ENCODE measurements around the gene PTPRD.

PTPRD gene

GRCh38 chr9:8417341-8417740 lies 2195.5 kb downstream of the PTPRD start:
- H3K36me3 ChIP-seq (ENCODE audit: insufficient read depth, insufficient read length, low read length) = no peaks in the 10 kb centered on the region
- H3K4me1 ChIP-seq (ENCODE audit: insufficient read depth, insufficient read length) = no peaks in the 10 kb centered on the region
- no peaks in the 10 kb centered on the region for H3K27me3 ChIP-seq (ENCODE audit: insufficient read depth, insufficient read length)
- no peak overlapping the region for H3K9ac ChIP-seq (ENCODE audit: insufficient read length, low read depth)
- H3K9me3 ChIP-seq (ENCODE audit: insufficient read depth, low read length) = no peaks in the 10 kb centered on the region
- no peak overlapping the region for H3K4me3 ChIP-seq (ENCODE audit: insufficient read length, low read depth)
- DNase-seq (ENCODE audit: low read depth, low spot score) = no peak
- TF ChIP-seq SUZ12 (IDR thresholded peaks at IDR 0.05; ENCODE audit: extremely low read depth, insufficient read depth, insufficient read length) (no peak), YY1 (IDR thresholded peaks at IDR 0.05; ENCODE audit: insufficient read depth, insufficient read length) (no peak), ZNF274 (IDR thresholded peaks at IDR 0.05; ENCODE audit: low read depth, low read length) (no peak)

GRCh38 chr9:8412327-8412726 lies 2200.5 kb downstream of the PTPRD start:
- TF ChIP-seq YY1 (IDR thresholded peaks at IDR 0.05; ENCODE audit: insufficient read depth, insufficient read length) (no peak), SUZ12 (IDR thresholded peaks at IDR 0.05; ENCODE audit: extremely low read depth, insufficient read depth, insufficient read length) (no peak), ZNF274 (IDR thresholded peaks at IDR 0.05; ENCODE audit: low read depth, low read length) (no peak)
- no peak for DNase-seq (ENCODE audit: low read depth, low spot score)

GRCh38 chr9:8408575-8409190 lies 2204.1 kb downstream of the PTPRD start:
- TF ChIP-seq ZNF274 (IDR thresholded peaks at IDR 0.05; ENCODE audit: low read depth, low read length) (no peak), SUZ12 (IDR thresholded peaks at IDR 0.05; ENCODE audit: extremely low read depth, insufficient read depth, insufficient read length) (no peak), YY1 (IDR thresholded peaks at IDR 0.05; ENCODE audit: insufficient read depth, insufficient read length) (no peak)
- H3K27me3 ChIP-seq (ENCODE audit: insufficient read depth, insufficient read length) = no peaks in the 10 kb centered on the region
- H3K36me3 ChIP-seq (ENCODE audit: insufficient read depth, insufficient read length, low read length) = no peaks in the 10 kb centered on the region
- no peaks in the 10 kb centered on the region for H3K9me3 ChIP-seq (ENCODE audit: insufficient read depth, low read length)
- H3K9ac ChIP-seq (ENCODE audit: insufficient read length, low read depth) = no peak overlapping the region
- no peaks in the 10 kb centered on the region for H3K4me1 ChIP-seq (ENCODE audit: insufficient read depth, insufficient read length)
- H3K4me3 ChIP-seq (ENCODE audit: insufficient read length, low read depth) = no peak overlapping the region
- peak; percentile 50 for DNase-seq (ENCODE audit: low read depth, low spot score)

More at GRCh38 chr9:8412327-8412726, 2200.5 kb downstream of the PTPRD start:
- H3K27me3 ChIP-seq (ENCODE audit: insufficient read depth, insufficient read length) = no peaks in the 10 kb centered on the region
- H3K36me3 ChIP-seq (ENCODE audit: insufficient read depth, insufficient read length, low read length) = no peaks in the 10 kb centered on the region
- H3K9ac ChIP-seq (ENCODE audit: insufficient read length, low read depth) = no peak overlapping the region
- no peaks in the 10 kb centered on the region for H3K4me1 ChIP-seq (ENCODE audit: insufficient read depth, insufficient read length)
- H3K4me3 ChIP-seq (ENCODE audit: insufficient read length, low read depth) = no peak overlapping the region
- no peaks in the 10 kb centered on the region for H3K9me3 ChIP-seq (ENCODE audit: insufficient read depth, low read length)

- no peaks in the 10 kb centered on the region for H3K27me3 ChIP-seq (ENCODE audit: insufficient read depth, insufficient read length)
- no peaks in the 10 kb centered on the region for H3K9me3 ChIP-seq (ENCODE audit: insufficient read depth, low read length)
- no peak for DNase-seq (ENCODE audit: low read depth, low spot score)
- no peak overlapping the region for H3K9ac ChIP-seq (ENCODE audit: insufficient read length, low read depth)
- H3K4me1 ChIP-seq (ENCODE audit: insufficient read depth, insufficient read length) = no peaks in the 10 kb centered on the region
- TF ChIP-seq SUZ12 (IDR thresholded peaks at IDR 0.05; ENCODE audit: extremely low read depth, insufficient read depth, insufficient read length) (no peak), YY1 (IDR thresholded peaks at IDR 0.05; ENCODE audit: insufficient read depth, insufficient read length) (no peak), ZNF274 (IDR thresholded peaks at IDR 0.05; ENCODE audit: low read depth, low read length) (no peak)
- H3K36me3 ChIP-seq (ENCODE audit: insufficient read depth, insufficient read length, low read length) = no peaks in the 10 kb centered on the region
- H3K4me3 ChIP-seq (ENCODE audit: insufficient read length, low read depth) = no peak overlapping the region
Measured at GRCh38 chr9:8401961-8402705, 2210.7 kb downstream of the PTPRD start.

- Histone ChIP-seq H3K36me3 (ENCODE audit: insufficient read depth, insufficient read length, low read length) (no peaks in the 10 kb centered on the region), H3K27me3 (ENCODE audit: insufficient read depth, insufficient read length) (no peaks in the 10 kb centered on the region), H3K4me3 (ENCODE audit: insufficient read length, low read depth) (no peak overlapping the region), H3K4me1 (ENCODE audit: insufficient read depth, insufficient read length) (no peaks in the 10 kb centered on the region), H3K9ac (ENCODE audit: insufficient read length, low read depth) (no peak overlapping the region), H3K9me3 (ENCODE audit: insufficient read depth, low read length) (no peaks in the 10 kb centered on the region)
- TF ChIP-seq YY1 (IDR thresholded peaks at IDR 0.05; ENCODE audit: insufficient read depth, insufficient read length) (no peak), SUZ12 (IDR thresholded peaks at IDR 0.05; ENCODE audit: extremely low read depth, insufficient read depth, insufficient read length) (no peak), ZNF274 (IDR thresholded peaks at IDR 0.05; ENCODE audit: low read depth, low read length) (no peak)
- no peak for DNase-seq (ENCODE audit: low read depth, low spot score)
Measured at GRCh38 chr9:8400378-8400777, 2212.4 kb downstream of the PTPRD start.

GRCh38 chr9:8395022-8395421 lies 2217.8 kb downstream of the PTPRD start:
- DNase-seq (ENCODE audit: low read depth, low spot score) = no peak
- Histone ChIP-seq H3K9ac (ENCODE audit: insufficient read length, low read depth) (no peak overlapping the region), H3K4me3 (ENCODE audit: insufficient read length, low read depth) (no peak overlapping the region), H3K4me1 (ENCODE audit: insufficient read depth, insufficient read length) (no peaks in the 10 kb centered on the region), H3K36me3 (ENCODE audit: insufficient read depth, insufficient read length, low read length) (no peaks in the 10 kb centered on the region), H3K9me3 (ENCODE audit: insufficient read depth, low read length) (no peaks in the 10 kb centered on the region), H3K27me3 (ENCODE audit: insufficient read depth, insufficient read length) (no peaks in the 10 kb centered on the region)
- TF ChIP-seq YY1 (IDR thresholded peaks at IDR 0.05; ENCODE audit: insufficient read depth, insufficient read length) (no peak), ZNF274 (IDR thresholded peaks at IDR 0.05; ENCODE audit: low read depth, low read length) (no peak), SUZ12 (IDR thresholded peaks at IDR 0.05; ENCODE audit: extremely low read depth, insufficient read depth, insufficient read length) (no peak)

- no peak overlapping the region for H3K4me3 ChIP-seq (ENCODE audit: insufficient read length, low read depth)
Measured at GRCh38 chr9:8394341-8394740, 2218.5 kb downstream of the PTPRD start.

More at GRCh38 chr9:8394341-8394740, 2218.5 kb downstream of the PTPRD start:
- Histone ChIP-seq H3K9ac (ENCODE audit: insufficient read length, low read depth) (no peak overlapping the region), H3K27me3 (ENCODE audit: insufficient read depth, insufficient read length) (no peaks in the 10 kb centered on the region), H3K36me3 (ENCODE audit: insufficient read depth, insufficient read length, low read length) (no peaks in the 10 kb centered on the region), H3K9me3 (ENCODE audit: insufficient read depth, low read length) (no peaks in the 10 kb centered on the region), H3K4me1 (ENCODE audit: insufficient read depth, insufficient read length) (no peaks in the 10 kb centered on the region)
- TF ChIP-seq SUZ12 (IDR thresholded peaks at IDR 0.05; ENCODE audit: extremely low read depth, insufficient read depth, insufficient read length) = no peak
- no peak for TF ChIP-seq YY1 (IDR thresholded peaks at IDR 0.05; ENCODE audit: insufficient read depth, insufficient read length)
- no peak for TF ChIP-seq ZNF274 (IDR thresholded peaks at IDR 0.05; ENCODE audit: low read depth, low read length)
- no peak for DNase-seq (ENCODE audit: low read depth, low spot score)
